ENCODE measurements around the gene GEMIN5.

GEMIN5 gene

DNA sequence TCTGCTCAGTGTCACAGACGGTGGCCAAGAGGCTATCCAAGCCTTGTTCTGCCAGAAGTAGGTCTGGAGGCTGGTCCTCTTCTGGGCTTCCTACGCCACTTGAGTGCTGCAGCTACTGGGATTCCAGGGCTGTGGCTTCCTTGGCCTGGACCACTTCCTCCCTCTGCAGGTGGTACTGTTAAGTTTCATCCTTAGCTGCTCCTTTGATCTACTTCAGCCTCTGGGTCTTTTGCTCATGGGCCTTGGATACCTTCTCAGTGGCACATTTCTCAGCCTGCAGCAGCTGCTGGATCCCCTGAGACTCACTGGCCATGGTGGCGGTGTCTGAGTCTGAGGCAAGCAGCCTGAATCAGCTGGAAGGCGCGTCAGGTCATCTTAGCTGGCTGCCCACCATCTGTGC is 69.3 kb downstream of the GEMIN5 start:
- no peak for TF ChIP-seq CTCF (IDR thresholded peaks at IDR 0.05)

DNA sequence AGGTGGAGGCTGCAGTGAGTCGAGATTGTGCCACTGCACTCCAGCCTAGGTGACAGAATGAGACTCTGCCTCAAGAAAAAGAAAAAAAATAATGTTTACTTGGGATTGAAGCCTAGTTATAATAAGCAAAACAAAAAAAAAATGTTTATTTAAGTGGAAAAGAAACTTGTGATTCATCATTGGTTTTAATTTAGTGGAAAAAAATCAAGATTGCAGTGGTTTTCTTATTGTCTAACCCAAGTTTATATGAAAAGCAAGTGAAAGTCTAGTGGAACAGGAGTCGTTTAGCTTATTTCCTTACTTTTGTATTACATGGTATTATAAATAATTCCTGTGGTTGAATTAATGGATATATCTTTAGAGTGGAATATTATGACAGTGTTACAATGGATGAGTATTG is 71.2 kb downstream of the GEMIN5 start:
- TF ChIP-seq CTCF (IDR thresholded peaks at IDR 0.05), result no peak

DNA sequence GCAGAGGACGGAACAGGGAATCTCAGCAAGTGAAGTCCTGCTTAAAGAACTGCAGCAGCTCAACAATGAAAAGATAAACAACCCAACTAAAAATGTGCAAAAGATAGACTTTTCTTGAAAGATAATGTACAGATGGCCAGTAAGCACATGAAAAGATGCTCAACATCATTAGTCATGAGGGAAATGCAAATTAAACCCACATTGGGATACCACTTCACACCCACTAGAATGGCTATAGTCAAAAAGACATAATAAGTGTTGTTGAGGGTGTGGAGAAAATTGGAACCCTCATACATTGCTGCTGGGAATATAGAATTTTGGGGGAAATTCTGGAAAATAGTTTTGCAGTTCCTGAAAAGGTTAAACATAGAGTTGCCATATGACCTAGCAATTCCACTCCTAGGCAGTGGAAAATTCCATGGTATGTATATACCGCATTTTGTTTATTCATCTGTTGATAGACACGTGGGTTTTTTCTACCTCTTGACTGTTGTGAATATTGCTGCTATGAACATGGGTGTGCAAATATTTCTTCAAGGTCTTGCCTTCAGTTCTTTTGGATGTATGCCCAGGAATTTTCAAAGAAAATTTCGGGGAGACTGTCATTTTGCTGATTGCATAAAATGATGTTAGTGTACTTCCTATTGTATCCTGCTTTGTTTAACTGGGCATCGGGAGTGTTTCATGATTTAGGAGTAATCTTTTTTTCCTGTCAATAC is 72.4 kb downstream of the GEMIN5 start:
- no peak for TF ChIP-seq CTCF (IDR thresholded peaks at IDR 0.05)

DNA sequence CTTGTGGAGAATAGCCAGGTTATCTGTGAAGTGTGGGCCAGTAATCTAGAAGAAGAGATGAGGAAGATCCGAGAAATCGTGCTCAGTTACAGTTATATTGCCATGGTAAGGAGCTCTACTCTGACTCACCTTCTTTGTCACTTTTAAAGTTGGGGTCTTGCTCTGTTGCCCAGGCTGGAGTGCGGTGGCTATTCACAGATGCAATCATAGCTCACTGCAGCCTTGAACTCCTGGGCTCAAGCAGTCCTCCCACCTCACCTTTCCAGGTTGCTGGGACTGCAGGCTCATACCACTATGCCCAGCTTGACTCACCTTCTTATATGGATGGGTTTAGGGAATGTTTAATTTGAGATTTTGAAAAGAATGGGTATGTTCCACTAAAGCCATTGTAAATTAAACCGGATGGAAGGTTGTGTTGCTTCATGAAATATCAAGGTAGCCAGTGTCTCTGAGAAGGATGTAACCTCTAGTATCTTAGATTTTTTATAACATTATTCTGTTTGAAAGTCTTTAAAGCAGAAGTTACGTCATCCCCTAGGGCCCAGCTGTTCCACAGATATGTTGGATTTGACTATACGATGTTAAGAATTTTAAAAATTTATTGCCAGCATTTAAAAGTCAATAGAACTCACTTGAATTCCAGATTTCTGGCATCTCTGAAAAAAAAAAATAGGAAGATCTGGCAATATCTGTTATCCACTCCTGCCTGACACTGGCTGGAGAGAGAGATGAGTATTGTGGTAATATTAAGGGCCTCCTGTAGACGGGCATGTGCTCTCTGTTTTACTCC is 74.5 kb downstream of the GEMIN5 start:
- TF ChIP-seq CTCF (IDR thresholded peaks at IDR 0.05), result no peak

GRCh38 chr5:154862766-154863165 is 75.2 kb downstream of the GEMIN5 start:
- no peak for TF ChIP-seq CTCF (IDR thresholded peaks at IDR 0.05)

- TF ChIP-seq CTCF (IDR thresholded peaks at IDR 0.05), result no peak
Measured at GRCh38 chr5:154861946-154862345, 76.1 kb downstream of the GEMIN5 start.

DNA sequence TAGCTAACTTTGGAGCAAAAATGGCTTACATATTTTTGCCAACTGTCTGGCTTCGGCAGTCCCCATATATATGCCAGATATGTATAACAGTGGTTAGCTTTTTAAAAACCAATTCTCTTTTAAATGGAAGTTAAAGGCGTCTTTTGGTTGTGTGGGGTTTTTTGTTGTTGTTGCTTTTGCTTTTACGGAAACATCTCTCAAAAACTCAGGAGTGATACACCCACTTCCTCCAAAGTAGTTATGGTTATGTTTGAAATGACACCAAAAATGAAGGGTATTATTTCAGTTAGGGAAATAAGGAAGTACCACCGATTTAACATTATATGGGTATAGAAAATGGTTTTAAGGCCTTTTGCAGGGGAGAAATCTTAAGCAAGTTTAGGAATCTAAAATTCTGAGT is 77.2 kb downstream of the GEMIN5 start:
- no peak for TF ChIP-seq CTCF (IDR thresholded peaks at IDR 0.05)

All from LNCAP (cell line).